Hippocampal formation (tissue), 2 donors: Measurements from ENCODE around the gene ZBTB7C.

ENCODE experiments used
- DNase-seq, 2 donors: peaks; one replicate each; lab custom pipeline; 2025; lab: John Stamatoyannopoulos, UW

ZBTB7C gene

DNA sequence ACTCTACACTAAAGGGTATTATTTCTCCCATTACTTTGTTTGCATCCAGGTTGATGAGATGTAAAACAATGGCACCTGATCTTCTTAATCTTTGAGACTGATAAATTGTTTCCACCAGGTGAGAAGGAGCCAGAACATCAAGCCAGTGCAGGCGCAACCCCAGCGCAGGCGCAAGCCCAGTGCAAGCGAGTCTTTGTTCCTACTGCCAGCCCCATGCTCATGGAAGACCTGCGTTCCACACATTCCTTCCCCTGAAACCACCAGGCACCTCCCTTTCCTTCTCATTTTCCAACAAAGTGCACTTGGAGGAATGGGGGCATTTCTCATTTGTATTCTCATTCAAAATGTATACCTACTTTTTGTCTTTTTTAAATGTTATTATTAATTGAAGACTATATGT lies 290.0 kb downstream of the ZBTB7C start:
- no peak for DNase-seq

- DNase-seq: no peak
Measured at GRCh38 chr18:48116873-48117630, 292.1 kb downstream of the ZBTB7C start.

DNA sequence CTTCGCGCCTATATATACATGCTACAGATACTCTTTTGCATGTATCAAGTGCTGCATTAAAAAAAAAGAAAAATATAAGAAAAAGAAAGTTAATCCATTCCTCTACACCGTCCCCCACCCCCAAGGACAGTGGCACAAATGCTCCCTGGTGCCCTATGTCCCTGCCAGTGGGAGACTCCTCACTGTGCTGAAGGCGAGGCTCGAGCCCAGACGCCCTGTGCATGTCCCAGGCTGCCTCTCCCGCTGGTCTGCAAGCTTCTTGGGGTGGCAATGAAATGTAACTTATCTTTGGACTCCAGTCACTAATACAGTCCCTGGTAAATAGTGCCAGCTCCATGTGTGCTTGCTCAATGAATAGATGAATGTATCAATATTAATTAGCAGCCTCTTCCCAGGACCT lies 293.2 kb downstream of the ZBTB7C start:
- DNase-seq: no peak

DNA sequence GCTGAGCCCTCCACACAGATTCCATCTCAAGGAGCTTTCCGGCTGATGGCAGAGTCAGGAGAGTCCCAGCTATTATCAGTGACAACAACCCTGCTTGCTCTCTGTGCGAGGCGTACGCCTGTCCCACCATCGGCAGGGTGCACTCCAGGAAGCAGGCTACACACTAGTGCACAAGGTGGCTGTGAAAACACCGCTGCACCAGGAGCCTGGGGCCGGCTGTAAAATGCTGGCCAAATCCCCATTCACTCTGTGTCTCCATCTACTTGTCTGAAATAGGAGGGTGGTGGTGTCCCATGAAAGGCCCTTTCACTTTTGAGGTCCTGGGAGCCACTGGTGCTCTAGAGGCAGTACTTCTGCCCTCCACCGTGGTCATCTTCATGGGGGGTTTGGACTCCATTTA lies 295.5 kb downstream of the ZBTB7C start:
- DNase-seq: no peak

DNA sequence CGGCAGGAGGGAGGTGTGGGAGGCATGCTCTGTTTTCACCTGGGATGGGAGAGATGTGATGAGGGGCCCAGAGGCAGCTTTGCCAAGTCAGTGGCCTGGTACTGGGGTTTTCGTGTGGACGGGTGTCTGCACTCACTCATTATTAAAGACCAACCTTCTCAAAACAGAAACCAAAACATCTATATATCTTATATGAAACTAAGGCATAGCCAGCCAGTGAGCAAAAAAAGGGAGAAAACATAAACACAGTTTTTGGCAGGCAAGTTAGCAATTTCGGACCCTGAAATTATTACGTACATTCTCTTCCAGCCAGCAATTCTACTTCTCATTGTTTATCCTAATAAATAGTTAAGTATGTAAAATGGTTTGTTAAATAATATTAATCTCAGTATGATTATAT lies 297.6 kb downstream of the ZBTB7C start:
- no peak for DNase-seq

GRCh38 chr18:48110797-48111196 lies 298.4 kb downstream of the ZBTB7C start:
- no peak for DNase-seq

GRCh38 chr18:48109961-48110493 lies 299.2 kb downstream of the ZBTB7C start:
- DNase-seq: no peak

- DNase-seq: no peak
Measured at GRCh38 chr18:48108136-48108535, 301.0 kb downstream of the ZBTB7C start.

DNA sequence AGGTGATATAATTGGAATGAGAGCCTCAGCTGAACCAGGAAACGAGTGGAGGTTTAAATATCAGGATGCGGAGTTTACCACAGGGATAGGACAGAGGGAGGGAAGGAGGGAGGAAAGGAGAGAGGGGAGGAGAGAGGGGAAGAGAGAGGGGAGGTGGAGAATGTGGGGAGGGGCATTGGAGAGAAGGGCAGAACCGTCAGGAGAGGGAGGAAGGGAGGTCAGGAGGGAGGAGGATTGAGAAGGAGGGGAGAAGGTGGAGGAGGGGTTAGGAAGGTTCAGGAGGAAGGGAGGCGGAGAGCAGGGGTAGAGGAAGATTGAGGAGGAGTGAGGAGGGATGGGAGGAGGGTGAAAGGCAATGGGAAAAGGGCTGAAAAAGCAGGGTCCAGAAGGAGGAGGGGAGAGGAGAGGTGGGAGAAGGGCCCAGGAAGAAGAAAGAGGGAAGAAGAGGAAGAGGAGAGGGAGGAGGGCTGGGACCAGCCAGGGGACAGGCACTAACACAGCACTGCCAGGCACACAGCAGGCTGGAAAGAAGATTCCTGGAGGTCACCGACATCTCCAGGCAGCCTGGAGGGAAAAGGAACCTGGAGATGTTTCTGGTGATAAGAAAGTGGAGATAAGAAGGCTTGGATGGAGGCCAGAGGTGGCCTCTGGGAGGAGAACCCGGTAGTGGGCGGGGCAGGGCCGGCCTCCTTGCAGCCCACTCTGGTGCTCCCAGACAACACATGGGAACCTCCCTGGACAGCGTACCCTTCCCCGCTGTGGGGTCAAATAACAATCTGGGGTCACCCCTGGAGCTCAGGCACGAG lies 302.0 kb downstream of the ZBTB7C start:
- no peak for DNase-seq

DNA sequence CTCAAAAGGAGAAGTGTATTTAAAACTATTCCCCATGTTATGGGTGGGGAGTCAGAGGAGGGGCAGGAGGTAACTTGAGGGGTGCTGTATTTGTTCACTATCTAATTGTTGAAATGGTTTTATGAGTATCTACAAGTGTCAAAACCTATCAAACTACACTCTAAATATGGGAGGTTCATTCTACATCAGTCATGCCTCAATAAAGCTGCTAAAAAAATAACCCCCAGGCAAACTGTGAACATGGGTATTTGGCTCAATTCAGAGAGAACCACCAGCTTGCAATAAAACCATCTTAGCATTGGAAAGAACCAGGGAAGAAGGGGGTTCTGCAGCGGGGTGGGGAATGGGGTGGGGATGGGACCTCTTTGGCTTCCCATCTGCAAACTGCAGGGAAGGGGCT lies 302.7 kb downstream of the ZBTB7C start:
- no peak for DNase-seq

GRCh38 chr18:48105317-48105716 lies 303.9 kb downstream of the ZBTB7C start:
- DNase-seq: no peak

- no peak for DNase-seq
Measured at GRCh38 chr18:48104705-48105104, 304.5 kb downstream of the ZBTB7C start.

GRCh38 chr18:48100651-48101165 lies 308.5 kb downstream of the ZBTB7C start:
- no peak for DNase-seq

GRCh38 chr18:48100165-48100575 lies 309.0 kb downstream of the ZBTB7C start:
- DNase-seq: no peak

DNA sequence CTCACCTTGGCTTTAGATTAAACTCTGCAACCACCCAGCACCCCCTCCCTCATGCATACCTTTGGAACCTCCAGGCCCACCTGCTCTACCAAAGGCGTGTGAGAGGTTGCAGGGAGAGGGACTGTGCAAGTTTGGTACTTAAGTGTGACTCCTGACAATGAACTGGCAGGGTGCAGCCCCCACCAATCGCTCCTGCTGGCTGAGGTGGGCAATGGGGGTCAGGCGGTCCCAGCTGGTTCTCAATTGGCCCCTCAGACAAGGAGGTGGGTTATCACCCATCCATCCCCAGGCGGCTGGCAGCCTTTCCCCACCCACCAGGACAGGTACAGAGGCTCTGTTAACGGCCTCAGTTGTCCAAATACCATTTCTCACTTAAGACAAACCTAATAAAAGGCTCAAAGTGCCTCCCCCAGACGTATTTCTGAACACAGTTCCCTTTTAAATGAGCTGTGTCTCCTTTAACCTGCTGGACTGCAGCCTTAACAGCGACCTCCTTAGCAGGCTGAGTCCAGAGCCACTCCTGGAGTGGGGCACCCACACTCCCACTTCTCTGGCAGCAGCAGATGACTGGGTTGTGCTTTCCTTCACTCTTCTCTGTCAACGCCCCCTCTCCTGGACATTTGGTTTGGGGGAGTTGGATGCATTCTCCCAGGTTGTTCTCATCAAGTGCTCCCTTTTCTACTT lies 309.6 kb downstream of the ZBTB7C start:
- no peak for DNase-seq

DNA sequence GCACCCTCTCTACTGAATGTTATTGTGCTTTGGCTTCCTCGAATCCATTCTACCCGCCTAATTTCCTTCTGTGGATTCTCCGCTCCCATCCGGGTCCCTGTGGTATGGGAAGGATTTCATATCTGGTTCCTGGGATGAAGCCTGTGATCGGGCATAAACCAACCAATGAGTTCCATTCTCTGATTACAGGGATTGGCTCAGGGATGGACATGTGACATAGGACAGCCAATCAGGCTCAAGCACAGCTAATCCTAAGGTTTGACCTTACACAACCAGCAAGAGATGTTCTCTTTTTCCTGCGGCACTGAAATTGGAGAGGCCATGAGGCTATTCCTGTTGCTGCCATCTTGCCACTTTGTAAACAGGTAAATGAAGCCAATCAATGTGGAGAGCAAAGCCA lies 310.6 kb downstream of the ZBTB7C start:
- DNase-seq: no peak

GRCh38 chr18:48098007-48098406 lies 311.2 kb downstream of the ZBTB7C start:
- no peak for DNase-seq

DNA sequence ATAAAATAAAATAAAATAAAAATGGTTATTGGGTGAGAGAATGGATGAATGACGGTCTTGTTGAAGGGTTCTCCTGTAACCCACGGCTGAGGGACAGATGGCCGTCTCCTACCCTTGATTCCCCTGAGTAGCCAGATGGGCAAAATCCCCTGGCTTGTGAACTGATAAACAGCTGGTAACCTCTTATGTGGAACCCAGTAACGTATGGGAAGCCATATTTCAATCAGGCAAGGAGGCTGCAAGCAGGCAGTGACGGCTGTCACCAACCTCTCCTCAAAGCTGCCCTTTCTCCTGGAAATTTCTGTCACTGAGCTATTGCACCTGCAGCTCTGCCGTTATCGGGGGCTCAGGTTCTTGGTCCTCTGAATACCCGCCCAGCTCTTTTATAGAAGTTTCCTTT lies 313.5 kb downstream of the ZBTB7C start:
- DNase-seq: no peak

GRCh38 chr18:48093104-48093503 lies 316.1 kb downstream of the ZBTB7C start:
- DNase-seq: no peak

DNA sequence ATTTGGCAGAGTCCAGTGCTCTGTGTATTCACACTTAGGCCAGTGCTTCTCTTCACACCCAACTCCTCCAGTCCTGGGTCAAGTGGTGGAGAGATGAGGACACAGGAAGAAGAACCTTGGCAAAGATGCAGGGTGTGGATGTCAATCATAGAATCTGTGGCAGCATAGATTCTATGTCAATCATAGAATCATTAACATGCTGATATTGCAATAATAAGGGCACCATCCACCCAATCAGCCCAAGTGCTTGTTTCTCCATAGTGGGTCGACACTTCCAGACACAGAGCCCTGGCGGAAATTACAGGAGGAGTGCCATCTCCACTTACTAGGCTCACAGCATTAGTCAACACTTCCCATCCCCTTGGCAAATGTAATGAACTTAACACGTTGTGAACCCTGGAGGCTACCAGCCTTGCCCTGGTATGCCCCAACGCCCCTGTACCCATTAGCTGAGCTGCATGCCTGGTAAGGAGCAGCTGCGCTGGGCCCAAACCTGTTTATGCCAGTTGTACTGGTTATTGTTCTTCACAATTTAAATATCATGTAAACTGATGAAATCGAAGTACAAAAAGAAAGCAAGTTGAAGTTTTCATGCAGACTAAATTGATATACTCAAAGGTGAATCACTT lies 317.2 kb downstream of the ZBTB7C start:
- DNase-seq: no peak

GRCh38 chr18:48090702-48091101 lies 318.5 kb downstream of the ZBTB7C start:
- no peak for DNase-seq

DNA sequence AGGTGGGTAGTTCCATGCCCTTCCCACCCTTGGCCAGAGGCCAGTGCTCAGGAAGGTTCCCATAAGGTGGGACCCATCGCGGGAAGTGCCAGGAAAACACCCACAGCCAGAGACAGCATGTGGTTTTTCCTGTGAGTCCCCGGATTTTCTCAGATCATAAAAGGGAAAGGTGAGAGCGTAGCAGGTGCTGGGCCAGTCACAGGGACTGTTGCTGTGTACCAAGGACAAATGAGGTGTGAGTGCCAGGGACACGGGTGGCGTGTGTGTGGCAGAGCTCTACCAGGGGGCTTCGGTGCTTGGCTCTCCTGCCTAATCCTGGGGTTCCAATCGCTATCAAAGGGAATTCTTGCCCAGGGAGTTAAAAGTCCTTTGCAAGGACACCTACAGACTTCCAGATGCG lies 319.2 kb downstream of the ZBTB7C start:
- DNase-seq: no peak
